GM12878 (cell line): Measurements from ENCODE around the gene DGKQ. TPM values are rescaled to one million over a fixed set of nuclear protein-coding genes. Genes with fewer than 3 reads are reported as not detected.
A peak's percentile ranks its signal among the peaks of the same experiment; 100 is the strongest.

Source experiments
- ATAC-seq: fragments of 200-7000 bp; cut with Tn5 transposase; 3 replicates; pipeline ENCODE4 v1.9.1; 2020; ENCODE audit warnings: mild to moderate bottlenecking, moderate library complexity
- BruUV-seq: library from RNA; stranded (reverse); fragments of 400-500 nt; replicated peaks from 2 replicates; lab custom pipeline; 2021; lab: Mats Ljungman, UMichigan
- CTCF ChIA-PET: fragments of 300-600 bp; sonication (Branson Sonifier 250); formaldehyde crosslinking; extraction: SDS; loops from one replicate; lab custom pipeline; 2021; ENCODE audit warnings: inconsistent platforms; lab: Yijun Ruan, JAX
- POLR2A ChIA-PET: fragments of 350-600 bp; formaldehyde crosslinking; extraction: SDS; loops from one replicate; lab custom pipeline; 2021; ENCODE audit warnings: inconsistent platforms; lab: Charles Lee
- RAD21 ChIA-PET: fragments of 300-600 bp; sonication (Branson Sonifier 250); formaldehyde crosslinking; loops from one replicate; lab custom pipeline; 2023; ENCODE audit warnings: antibody characterized with exemption; ENCODE audit not compliant: unreplicated experiment; lab: Charles Lee
- SMC1A ChIA-PET: fragments of 300-600 bp; sonication (Branson Sonifier 250); formaldehyde crosslinking; loops from one replicate; lab custom pipeline; 2023; ENCODE audit not compliant: unreplicated experiment, uncharacterized antibody; lab: Charles Lee
- DNase-seq: peaks from one replicate; pipeline ENCODE4 v3.0.0-alpha.2; 2011; ENCODE audit warnings: low read depth, low spot score
- FAIRE-seq: peaks from 3 replicates; lab custom pipeline; 2011; peaks lifted over from hg19 to GRCh38; lab: Jason Lieb, UNC
- H2AFZ ChIP-seq: 2 replicates; pipeline ENCODE4 v1.6.0; 2011; ENCODE audit warnings: low read depth, low read length, control low read depth; ENCODE audit not compliant: control insufficient read depth
- H3K27ac ChIP-seq: 2 replicates; pipeline ENCODE4 v1.5.1; 2011; ENCODE audit warnings: control low read depth; ENCODE audit not compliant: control insufficient read depth, insufficient read depth
- H3K27me3 ChIP-seq, 2 experiments: replicated peaks in 1 of 2; 2 replicates each; pipeline versions ENCODE4 v1.6.0 to v1.6.1; 2011; ENCODE audit warnings: low read length in 1 of 2; ENCODE audit not compliant: control insufficient read depth in 2 of 2, insufficient read depth in 2 of 2
- H3K36me3 ChIP-seq, 2 experiments: 2 replicates each; pipeline ENCODE4 v1.5.1; 2011; ENCODE audit warnings: low read length in 1 of 2; ENCODE audit not compliant: control insufficient read depth in 2 of 2, insufficient read depth in 2 of 2
- H3K4me1 ChIP-seq: 2 replicates; pipeline ENCODE4 v1.6.1; 2011; ENCODE audit warnings: mild to moderate bottlenecking, low read length, moderate library complexity, mixed read lengths; ENCODE audit not compliant: control insufficient read depth, insufficient read depth
- H3K4me2 ChIP-seq: 2 replicates; pipeline ENCODE4 v1.6.0; 2011; ENCODE audit warnings: control low read depth; ENCODE audit not compliant: control insufficient read depth, insufficient read depth
- H3K4me3 ChIP-seq: fragments of 200-600 bp; sonication (generic); 2 replicates; pipeline ENCODE4 v1.5.1; 2016
- H3K79me2 ChIP-seq: 2 replicates; pipeline ENCODE4 v1.6.0; 2011; ENCODE audit warnings: low read length; ENCODE audit not compliant: control insufficient read depth, insufficient read depth
- H3K9ac ChIP-seq: 2 replicates; pipeline ENCODE4 v1.8.0; 2011; ENCODE audit warnings: low read length, control low read depth, mixed read lengths; ENCODE audit not compliant: control insufficient read depth, insufficient read depth
- H3K9me3 ChIP-seq: replicated peaks from 3 replicates; pipeline ENCODE4 v1.5.1; 2011; ENCODE audit warnings: mild to moderate bottlenecking, low read length; ENCODE audit not compliant: control insufficient read depth, insufficient read depth
- H4K20me1 ChIP-seq: 2 replicates; pipeline ENCODE4 v1.6.0; 2011; ENCODE audit not compliant: control insufficient read depth, insufficient read depth
- HDAC2 ChIP-seq: fragments of 200-600 bp; sonication (generic); IDR thresholded peaks from 2 replicates; pipeline ENCODE4 v1.6.1; 2017
- JUNB ChIP-seq: IDR thresholded peaks from 2 replicates; pipeline ENCODE4 v1.6.1; 2016; ENCODE audit warnings: antibody characterized with exemption, mild to moderate bottlenecking
- KLF5 ChIP-seq: fragments of 450-650 bp; IDR thresholded peaks from 2 replicates; pipeline ENCODE4 v1.6.1; 2014; ENCODE audit warnings: mild to moderate bottlenecking; ENCODE audit not compliant: partially characterized antibody
- POLR2A ChIP-seq: IDR thresholded peaks from 2 replicates; pipeline ENCODE4 v1.6.1; 2011; ENCODE audit warnings: low read depth, mild to moderate bottlenecking, low read length
- RCOR1 ChIP-seq: conservative IDR thresholded peaks from 2 replicates; pipeline ENCODE4 v1.6.1; 2012; ENCODE audit warnings: low read depth, low read length, improper control_type of control experiment
- SRF ChIP-seq, 2 experiments: IDR thresholded peaks; 2 replicates each; pipeline ENCODE4 v1.6.1; 2011; ENCODE audit warnings: low read depth in 2 of 2, low read length in 2 of 2, mild to moderate bottlenecking in 1 of 2, moderate library complexity in 1 of 2
- ZNF217 ChIP-seq: fragments of 450-650 bp; IDR thresholded peaks from 2 replicates; pipeline ENCODE4 v1.6.1; 2017; ENCODE audit warnings: antibody characterized with exemption, mild to moderate bottlenecking
- WGBS: methylation state at CpG from one replicate; pipeline ENCODE4 v1.1.6; 2016; ENCODE audit warnings: low lambda C conversion rate; ENCODE audit not compliant: insufficient replicate concordance, insufficient coverage; ENCODE audit errors: missing lambda C conversion rate; 5-methylcytosine and 5-hydroxymethylcytosine counted together
- in situ Hi-C: fragments of 300-500 bp; cut with MboI; formaldehyde crosslinking; loops from 9 replicates; pipeline ENCODE4 v1.14.3; 2018; ENCODE audit warnings: mixed read lengths
- intact Hi-C: fragments of 100-400 bp; cut with micrococcal nuclease; formaldehyde crosslinking; loops from one replicate; pipeline ENCODE4 v1.14.2; 2022; ENCODE audit not compliant: unreplicated experiment
- polyA plus RNA-seq, 11 experiments: library from polyadenylated mRNA; depleted of rRNA in 4 of 11; unstranded in 6 of 11; stranded (reverse) in 5 of 11; fragments of >200 nt; fragmentation: Nextera tagmentation in 4 of 11; fragmentation: Illumina TruSeq in 1 of 11; extraction: Ambion mirVana in 4 of 11; extraction: Trizol in 1 of 11; gene quantifications; 1 replicate in 1 of 11; 2 replicates in 10 of 11; pipeline versions ENCODE4 v1.2.1 to v1.2.3, GENCODE V29; 2011 to 2016; ENCODE audit warnings: inconsistent platforms in 2 of 11, missing spikeins in 2 of 11, low read depth in 1 of 11
- total RNA-seq, 4 experiments: library from RNA; depleted of rRNA in 3 of 4; stranded (reverse); fragments of >200 nt in 3 of 4; fragmentation: Illumina TruSeq in 1 of 4; extraction: Trizol in 1 of 4; gene quantifications; 2 replicates each; pipeline versions ENCODE4 v1.2.1 to v1.2.3, GENCODE V29; 2013 to 2021
- TF ChIP-seq, protein P1 (sequence below): fragments of 450-650 bp; IDR thresholded peaks from 2 replicates; pipeline ENCODE4 v1.6.1; 2014; ENCODE audit warnings: mild to moderate bottlenecking

Gene DGKQ
- total and polyA plus RNA-seq, 10 of the 15 experiments (the other 5 are each of a cell fraction or from before 2014, with no cell fraction given) = 0.11 to 10.5 (median 1.4) TPM

DNA sequence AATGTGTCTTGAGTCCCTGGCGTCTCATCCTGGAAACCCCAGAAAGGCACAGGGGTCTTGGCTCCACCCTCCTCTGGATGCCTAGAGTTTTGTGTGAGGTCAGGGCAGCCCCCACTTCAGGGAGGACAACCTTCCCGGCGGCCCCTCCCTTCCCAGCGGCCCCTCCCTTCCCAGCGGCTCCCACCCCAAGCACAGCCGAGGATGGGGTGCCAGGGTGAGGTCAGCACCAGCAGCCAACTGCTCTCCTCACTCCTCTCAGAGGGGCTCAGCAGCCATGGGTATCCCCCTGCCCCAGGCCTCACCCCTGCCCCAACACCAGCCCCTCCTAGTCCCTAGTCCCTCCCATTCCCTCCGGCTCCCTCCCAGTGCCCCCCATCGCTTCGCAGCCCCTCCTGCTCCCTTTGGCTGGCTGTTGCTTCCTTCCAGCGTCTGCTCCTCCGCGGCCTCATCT is 17.4 kb downstream of the DGKQ start (continued):
- TF ChIP-seq, protein P1, sequence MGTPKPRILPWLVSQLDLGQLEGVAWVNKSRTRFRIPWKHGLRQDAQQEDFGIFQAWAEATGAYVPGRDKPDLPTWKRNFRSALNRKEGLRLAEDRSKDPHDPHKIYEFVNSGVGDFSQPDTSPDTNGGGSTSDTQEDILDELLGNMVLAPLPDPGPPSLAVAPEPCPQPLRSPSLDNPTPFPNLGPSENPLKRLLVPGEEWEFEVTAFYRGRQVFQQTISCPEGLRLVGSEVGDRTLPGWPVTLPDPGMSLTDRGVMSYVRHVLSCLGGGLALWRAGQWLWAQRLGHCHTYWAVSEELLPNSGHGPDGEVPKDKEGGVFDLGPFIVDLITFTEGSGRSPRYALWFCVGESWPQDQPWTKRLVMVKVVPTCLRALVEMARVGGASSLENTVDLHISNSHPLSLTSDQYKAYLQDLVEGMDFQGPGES = no peak
- TF ChIP-seq SRF (IDR thresholded peaks at IDR 0.05; ENCODE audit: low read depth in 2 of 2, low read length in 2 of 2) (no peak), KLF5 (no peak), JUNB (no peak), HDAC2 (no peak), ZNF217 (no peak)

- in situ Hi-C loops (no loop called here), intact Hi-C loops (no loop called here)
- no peak overlapping the region for H3K4me3 ChIP-seq
- RAD21 ChIA-PET = no interaction called here
- H3K4me2 ChIP-seq = no peak overlapping the region
- POLR2A ChIA-PET = no interaction called here
- BruUV-seq = no TSS peak
- ATAC-seq = no peak
- no peaks in the 10 kb centered on the region; a peak in 1 of 4 replicates for H3K36me3 ChIP-seq
- FAIRE-seq = no peak
- CTCF ChIA-PET = no interaction called here
- H3K79me2 ChIP-seq = no peaks in the 10 kb centered on the region
- H2AFZ ChIP-seq = no peak overlapping the region
- H3K27ac ChIP-seq = no peak overlapping the region
- 92% methylated on average over 33 of the region's 33 CpGs for WGBS
- no peak overlapping the region for H3K9ac ChIP-seq
- DNase-seq = no peak
- no peaks in the 10 kb centered on the region for H3K27me3 ChIP-seq
- no peaks in the 10 kb centered on the region for H4K20me1 ChIP-seq
- H3K4me1 ChIP-seq = no peaks in the 10 kb centered on the region
- H3K9me3 ChIP-seq = no peaks in the 10 kb centered on the region
- TF ChIP-seq POLR2A (0 out of 2 replicates have a peak, but pooled peaks have one; percentile 22), RCOR1 (no peak)
- SMC1A ChIA-PET = no interaction called here
Measured at GRCh38 chr4:955161-955921, 18.0 kb downstream of the DGKQ start.
